PC-3 (cell line): Measurements from ENCODE around the gene FOXO4.

ENCODE experiments used
- EZH2 ChIP-seq: fragments of 300-600 bp; sonication (generic); IDR thresholded peaks from one replicate; pipeline ENCODE4 v1.6.1; 2017; ENCODE audit warnings: antibody characterized with exemption, mild to moderate bottlenecking, low read length; ENCODE audit not compliant: unreplicated experiment
- EZH2phosphoT487 ChIP-seq: fragments of 300-600 bp; sonication (generic); IDR thresholded peaks from 2 replicates; pipeline ENCODE4 v1.6.1; 2018; ENCODE audit warnings: mild to moderate bottlenecking, antibody characterized with exemption, low read length, borderline replicate concordance
- TF ChIP-seq, protein P1 (sequence below): fragments of 300-600 bp; sonication (generic); conservative IDR thresholded peaks from 2 replicates; pipeline ENCODE4 v1.5.1; 2017; ENCODE audit warnings: antibody characterized with exemption, low read depth, mild to moderate bottlenecking, low read length

DNA sequence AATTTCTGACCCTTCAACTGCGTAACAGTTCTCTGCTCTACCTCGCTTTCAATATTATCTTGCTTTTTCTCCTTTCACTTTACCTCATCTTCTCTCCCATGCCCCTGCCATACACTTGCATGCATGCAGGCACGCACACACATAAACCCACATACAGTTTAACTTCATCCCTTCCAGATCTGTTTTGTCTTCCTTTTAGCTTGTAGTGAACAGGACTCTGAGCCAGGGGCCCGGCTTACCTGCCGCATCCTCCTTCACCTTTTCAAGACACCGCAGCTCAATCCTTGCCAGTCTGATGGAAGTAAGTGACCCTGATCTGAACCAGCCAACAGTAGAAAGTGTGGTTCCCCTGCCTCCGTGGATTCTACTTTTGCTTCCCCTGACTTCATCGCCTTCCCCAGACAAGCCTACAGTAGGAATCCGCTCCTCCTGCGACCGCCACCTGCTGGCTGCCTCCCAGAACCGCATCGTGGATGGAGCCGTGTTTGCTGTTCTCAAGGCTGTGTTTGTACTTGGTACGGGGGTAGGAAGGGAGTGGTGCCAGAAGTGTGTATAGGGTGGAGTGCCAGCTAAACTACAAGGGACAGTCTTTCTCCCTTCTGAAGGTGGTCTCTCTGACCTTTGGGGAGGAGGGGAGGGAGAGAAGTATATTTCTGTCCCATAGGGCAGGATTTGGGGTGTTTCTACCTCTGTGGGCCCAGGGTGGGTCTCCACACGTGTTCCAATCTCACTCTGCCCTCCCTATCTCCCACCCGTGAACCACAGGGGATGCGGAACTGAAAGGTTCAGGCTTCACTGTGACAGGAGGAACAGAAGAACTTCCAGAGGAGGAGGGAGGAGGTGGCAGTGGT, 33.5 kb downstream of the FOXO4 start:
- TF ChIP-seq, protein P1, sequence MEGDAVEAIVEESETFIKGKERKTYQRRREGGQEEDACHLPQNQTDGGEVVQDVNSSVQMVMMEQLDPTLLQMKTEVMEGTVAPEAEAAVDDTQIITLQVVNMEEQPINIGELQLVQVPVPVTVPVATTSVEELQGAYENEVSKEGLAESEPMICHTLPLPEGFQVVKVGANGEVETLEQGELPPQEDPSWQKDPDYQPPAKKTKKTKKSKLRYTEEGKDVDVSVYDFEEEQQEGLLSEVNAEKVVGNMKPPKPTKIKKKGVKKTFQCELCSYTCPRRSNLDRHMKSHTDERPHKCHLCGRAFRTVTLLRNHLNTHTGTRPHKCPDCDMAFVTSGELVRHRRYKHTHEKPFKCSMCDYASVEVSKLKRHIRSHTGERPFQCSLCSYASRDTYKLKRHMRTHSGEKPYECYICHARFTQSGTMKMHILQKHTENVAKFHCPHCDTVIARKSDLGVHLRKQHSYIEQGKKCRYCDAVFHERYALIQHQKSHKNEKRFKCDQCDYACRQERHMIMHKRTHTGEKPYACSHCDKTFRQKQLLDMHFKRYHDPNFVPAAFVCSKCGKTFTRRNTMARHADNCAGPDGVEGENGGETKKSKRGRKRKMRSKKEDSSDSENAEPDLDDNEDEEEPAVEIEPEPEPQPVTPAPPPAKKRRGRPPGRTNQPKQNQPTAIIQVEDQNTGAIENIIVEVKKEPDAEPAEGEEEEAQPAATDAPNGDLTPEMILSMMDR, result peak; percentile 86
- TF ChIP-seq EZH2phosphoT487 (no peak), EZH2 (no peak)
